Posterior cingulate gyrus (tissue), 11 donors: ENCODE measurements around the gene FHIT.

ENCODE experiments used
- DNase-seq, 10 donors: peaks; one replicate each; pipeline versions ENCODE4 v3.0.0 to v3.0.0-alpha.2; 2020 to 2021; ENCODE audit warnings: mixed read lengths in 3 of 10
- intact Hi-C: fragments of 100-400 bp; cut with DNase I; formaldehyde crosslinking; loops from one replicate; pipeline ENCODE4 v1.15.1; 2023

Gene FHIT

DNA sequence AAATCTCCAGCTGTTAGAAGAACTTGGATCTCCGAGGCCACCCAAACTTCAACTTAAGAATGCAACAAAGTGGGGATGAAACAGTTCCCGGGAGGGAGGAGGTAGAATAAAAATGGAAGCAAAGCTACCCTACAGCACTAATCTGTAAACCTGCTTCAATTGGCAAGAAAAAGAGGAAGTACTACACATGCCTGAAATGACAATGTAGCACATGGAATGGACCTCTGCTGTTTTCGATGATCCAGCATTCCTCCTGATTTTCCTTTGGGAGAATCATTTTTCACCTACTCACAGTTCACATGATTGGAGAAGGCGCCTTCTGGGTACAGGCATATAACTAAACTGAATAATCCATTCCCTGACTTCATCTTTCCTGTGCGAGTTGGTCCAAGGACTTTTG, 1081.5 kb downstream of the FHIT start:
- no peak for DNase-seq
- intact Hi-C loops, result no loop called here

DNA sequence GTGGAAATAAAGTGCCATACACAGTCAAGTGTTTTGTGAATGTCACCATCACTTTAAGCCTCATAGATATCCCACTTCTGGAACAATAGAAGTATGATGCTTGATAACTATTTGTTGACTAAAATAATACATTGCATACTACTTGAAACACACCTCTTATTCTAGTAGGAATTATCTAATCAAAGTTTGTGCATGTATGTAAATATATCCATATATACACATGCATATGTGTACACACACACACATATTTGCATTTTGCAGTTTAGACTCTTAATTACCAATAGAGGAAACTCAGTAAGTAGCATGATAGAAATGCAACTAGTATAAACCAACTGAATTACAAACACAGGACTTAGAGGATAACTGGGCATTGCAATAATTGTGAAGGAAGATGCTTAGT, 1084.1 kb downstream of the FHIT start:
- intact Hi-C loops, result no loop called here
- no peak for DNase-seq

DNA sequence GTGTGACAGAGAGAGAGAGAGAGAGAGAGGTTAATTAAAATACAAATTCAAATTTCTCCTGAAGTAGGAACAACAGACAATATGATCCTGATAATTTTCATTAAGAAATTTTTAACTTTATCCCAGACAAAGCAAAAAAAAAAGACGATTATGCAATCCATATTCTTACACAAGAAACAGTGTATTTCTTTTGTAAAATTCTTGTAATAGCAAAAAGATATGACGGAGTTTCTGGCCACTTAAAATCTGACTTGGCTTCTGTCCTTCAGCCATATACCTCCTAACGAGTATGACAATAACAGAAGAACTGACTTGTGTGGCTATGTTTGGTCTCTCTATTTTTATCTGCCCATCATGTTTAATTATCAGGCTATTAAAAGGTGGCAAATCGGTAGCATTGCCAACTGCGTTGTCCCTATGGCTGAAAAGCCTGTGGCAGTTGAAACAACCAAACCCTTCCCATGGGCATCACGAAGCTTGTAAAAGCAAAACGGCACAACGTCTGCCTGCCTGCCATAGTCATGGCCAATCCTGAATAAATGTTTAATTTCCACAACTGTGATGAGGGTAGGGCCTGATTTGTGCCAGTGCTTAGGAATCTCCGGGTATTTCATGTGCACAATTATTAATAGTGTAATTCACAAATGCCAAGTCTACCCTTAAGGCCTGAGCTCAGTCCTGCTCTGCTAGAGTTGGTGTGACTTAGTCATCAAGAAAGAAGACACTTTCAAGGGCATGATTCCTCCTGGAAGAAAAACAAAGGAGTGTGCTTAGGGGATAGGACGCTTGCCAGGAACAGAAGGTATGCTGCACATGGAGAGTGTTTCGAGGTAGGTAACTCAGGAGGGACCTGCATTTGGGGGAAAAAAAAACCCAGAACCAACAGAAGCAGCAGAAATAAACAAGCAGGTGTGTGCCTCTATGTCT, 1090.2 kb downstream of the FHIT start:
- no peak for DNase-seq
- intact Hi-C loops, result no loop called here

DNA sequence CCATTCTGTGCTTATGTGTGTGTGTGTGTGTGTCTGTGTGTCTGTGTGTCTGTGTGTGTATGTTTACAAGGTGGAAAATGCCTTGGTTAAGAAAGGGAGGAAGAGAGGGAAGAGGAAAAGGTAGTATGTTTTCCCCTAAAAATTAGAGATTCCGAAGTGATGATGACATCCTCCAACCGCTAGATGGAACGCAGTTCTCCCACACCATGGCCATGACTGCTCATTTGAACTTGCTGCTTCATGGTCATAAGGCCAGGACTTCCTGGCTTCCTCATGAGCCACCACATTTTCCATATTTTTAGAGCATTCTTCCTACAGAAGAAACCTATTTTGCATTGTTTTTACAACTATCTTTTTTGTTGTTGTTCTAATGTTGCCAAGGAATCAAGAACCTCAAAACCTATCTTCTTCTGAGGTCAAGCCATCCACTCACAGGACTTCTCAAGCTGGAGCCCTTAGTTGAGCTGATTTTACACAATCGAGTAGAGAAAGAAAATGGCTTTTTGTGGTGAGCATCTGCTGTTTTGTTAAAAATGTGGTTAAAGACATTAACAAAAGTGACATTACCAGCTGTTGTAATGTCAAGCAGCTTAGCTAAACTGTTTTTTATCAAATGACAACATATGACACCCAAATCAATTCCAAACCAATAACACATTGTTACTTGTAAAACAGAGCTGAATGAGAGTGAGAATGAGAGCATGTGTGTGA, 1091.0 kb downstream of the FHIT start:
- intact Hi-C loops, result no loop called here
- no peak for DNase-seq

- intact Hi-C loops, result no loop called here
- no peak for DNase-seq
Observed at GRCh38 chr3:60158035-60158434, 1093.2 kb downstream of the FHIT start.

DNA sequence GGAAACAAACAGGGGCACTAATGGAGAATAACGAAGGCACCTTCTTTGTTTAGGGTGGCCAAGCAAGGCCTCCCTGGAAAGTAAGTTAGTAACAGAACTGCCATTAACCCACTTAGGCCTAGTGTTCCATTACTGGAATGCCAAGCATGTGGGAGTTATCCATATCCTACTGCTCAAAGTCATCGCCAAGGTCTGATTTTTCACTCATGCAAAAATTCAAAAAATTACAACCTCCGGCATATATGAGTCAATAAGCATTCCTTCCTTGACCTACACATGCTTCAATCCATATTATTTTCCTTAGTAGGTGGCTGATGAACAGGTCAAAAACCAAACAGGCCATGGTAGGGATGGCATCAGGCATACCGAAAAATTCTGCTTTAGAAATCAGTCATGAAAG, 1097.2 kb downstream of the FHIT start:
- DNase-seq, result no peak
- intact Hi-C loops, result no loop called here

DNA sequence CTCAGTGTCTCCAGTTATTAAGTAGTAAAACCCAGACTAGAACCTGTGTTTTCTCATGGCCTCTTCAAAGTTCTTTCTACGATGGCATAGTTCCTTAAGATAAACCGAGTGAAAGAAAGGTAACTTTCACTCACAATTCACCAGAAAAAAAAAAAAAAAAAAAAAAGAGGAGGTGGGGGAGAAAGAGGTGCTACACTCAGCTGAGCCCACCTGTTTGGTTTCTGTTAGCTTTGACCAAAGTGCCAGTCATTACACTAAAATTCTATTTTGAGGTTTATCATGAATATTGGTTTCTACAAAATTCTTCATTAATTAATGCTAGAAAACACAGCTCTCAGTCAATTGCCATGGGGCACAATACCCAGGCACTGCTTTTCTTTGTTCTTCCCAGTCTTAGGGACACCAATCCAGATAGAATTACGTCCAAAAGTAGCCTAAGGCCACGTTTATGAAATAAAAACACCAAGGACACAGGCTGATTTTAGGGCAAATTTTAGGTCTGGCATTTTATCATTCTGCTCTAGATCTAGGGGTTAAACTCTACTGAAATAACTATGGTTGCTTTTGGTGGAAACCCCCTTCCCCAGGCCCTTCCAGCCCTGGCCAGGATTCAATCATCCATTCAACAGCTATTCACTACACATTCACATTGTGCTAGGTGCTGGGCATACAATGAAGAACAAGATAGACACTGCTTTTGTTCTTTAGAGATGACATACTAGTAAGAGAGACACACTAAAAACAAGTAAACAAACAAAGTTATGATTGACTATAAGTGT, 1097.8 kb downstream of the FHIT start:
- intact Hi-C loops, result no loop called here
- no peak for DNase-seq

DNA sequence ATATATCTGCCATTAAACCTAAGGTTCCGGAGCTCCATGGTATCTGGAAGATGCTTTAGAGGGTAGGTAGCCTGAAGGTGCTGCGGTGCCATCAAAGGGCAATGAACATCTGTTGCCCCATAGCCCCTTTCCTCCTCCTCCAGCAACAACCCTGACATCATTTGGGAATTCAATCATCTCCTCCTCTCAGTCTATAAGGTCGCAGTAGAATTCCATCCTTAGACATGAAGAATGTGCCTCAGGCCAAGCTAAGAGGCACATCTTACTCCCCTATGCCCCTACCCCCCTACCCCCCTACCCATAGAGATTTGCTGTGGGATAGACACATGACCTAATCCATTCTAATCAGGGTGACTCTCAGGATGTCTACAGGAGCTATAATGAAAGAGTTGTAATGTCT, 1101.8 kb downstream of the FHIT start:
- intact Hi-C loops, result no loop called here
- DNase-seq, result no peak

GRCh38 chr3:60147249-60147950, 1103.9 kb downstream of the FHIT start:
- intact Hi-C loops, result no loop called here
- no peak for DNase-seq

GRCh38 chr3:60146121-60146520, 1105.1 kb downstream of the FHIT start:
- no peak for DNase-seq
- intact Hi-C loops, result no loop called here

DNA sequence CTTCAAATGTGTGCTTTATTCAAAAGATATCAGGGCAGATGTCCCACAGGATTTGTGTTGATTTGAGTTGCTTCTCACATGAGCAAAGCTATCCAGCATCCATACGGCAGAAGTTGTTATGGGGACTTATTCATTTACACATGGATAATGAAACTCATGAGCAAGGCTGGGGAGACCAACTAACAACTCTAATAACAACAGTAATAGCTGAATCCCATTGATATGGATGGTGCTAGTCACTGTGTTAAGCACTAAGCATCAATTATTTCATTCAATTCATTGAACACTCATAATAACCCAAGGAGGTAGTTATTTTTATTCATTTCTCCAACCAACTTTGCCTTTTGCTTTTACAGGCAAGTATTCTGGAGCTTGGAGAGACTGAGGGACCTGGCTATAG, 1107.2 kb downstream of the FHIT start:
- DNase-seq, result no peak
- intact Hi-C loops, result no loop called here

DNA sequence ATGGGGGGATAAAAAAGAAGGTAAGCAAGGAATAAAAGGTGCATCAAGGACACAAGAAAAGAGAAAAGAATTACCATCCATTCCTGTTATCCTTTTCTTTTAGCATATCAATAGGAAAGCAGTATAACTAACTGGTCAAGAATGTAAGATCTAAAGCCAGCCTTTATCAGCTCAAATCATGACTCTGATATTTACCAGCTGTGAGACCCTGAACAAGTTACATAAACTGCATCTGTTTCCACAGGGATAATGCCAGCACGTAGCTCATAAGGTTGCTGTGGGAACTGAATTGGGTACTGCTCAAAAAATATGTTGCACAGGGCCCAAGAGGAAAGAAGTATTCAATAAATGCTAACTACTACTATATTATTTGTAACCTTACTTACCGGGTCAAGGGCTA, 1109.2 kb downstream of the FHIT start:
- intact Hi-C loops, result no loop called here
- DNase-seq, result no peak

GRCh38 chr3:60140160-60140559, 1111.1 kb downstream of the FHIT start:
- DNase-seq, result no peak
- intact Hi-C loops, result no loop called here

GRCh38 chr3:60136601-60137000, 1114.7 kb downstream of the FHIT start:
- DNase-seq, result no peak

GRCh38 chr3:60135474-60135873, 1115.8 kb downstream of the FHIT start:
- no peak for DNase-seq
- intact Hi-C loops, result no loop called here

More at GRCh38 chr3:60136601-60137000, 1114.7 kb downstream of the FHIT start:
- intact Hi-C loops, result no loop called here

GRCh38 chr3:60133269-60134162, 1117.7 kb downstream of the FHIT start:
- no peak for DNase-seq
- intact Hi-C loops, result no loop called here

GRCh38 chr3:60131618-60132017, 1119.6 kb downstream of the FHIT start:
- intact Hi-C loops, result no loop called here
- no peak for DNase-seq

- intact Hi-C loops, result no loop called here
- DNase-seq, result no peak
Observed at GRCh38 chr3:60126511-60127304, 1124.5 kb downstream of the FHIT start.

DNA sequence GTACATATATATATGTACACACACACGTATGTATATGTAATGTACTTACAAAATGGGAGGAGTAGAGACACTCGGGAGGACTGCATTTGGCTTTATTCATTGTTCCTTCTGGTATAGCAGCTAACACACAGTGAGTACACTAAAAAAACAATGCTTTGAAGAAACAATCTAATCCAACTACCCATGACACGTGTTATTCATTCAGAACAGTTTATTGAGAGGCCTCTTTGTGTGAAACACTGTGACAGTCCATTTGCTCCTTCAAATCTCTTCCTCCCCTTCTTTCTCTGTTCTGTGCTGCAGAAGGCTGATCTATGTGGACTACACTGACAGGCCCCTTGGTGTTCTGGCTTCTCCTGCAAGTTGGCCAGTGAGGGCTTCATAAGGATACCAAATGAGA, 1125.6 kb downstream of the FHIT start:
- DNase-seq, result no peak
- intact Hi-C loops, result no loop called here
